Liver (tissue), 9 donors: ENCODE data around the gene ADTRP. TPM values are rescaled to one million over a fixed set of nuclear protein-coding genes. Genes with fewer than 3 reads are reported as not detected.
A peak's percentile ranks its signal among the peaks of the same experiment; 100 is the strongest.

Experiments used
- DNase-seq: peaks from one replicate; pipeline ENCODE4 v3.0.0-alpha.2; 2017; ENCODE audit warnings: low spot score
- H3K27ac ChIP-seq, 2 donors: one replicate each; pipeline ENCODE4 v1.7.0; 2013; ENCODE audit warnings: inconsistent platforms in 2 of 2, low read length in 2 of 2, control low read depth in 1 of 2, low read depth in 1 of 2, mild to moderate bottlenecking in 1 of 2
- H3K27me3 ChIP-seq, 4 donors: one replicate each; pipeline versions ENCODE4 v1.6.1 to v1.7.0; 2013; ENCODE audit warnings: low read length in 3 of 4, inconsistent platforms in 1 of 4, mild to moderate bottlenecking in 1 of 4, moderate library complexity in 1 of 4; ENCODE audit not compliant: control insufficient read depth in 4 of 4, insufficient read depth in 4 of 4
- H3K36me3 ChIP-seq, 4 donors: one replicate each; pipeline versions ENCODE4 v1.6.1 to v1.7.0; 2013; ENCODE audit warnings: low read length in 3 of 4, mild to moderate bottlenecking in 3 of 4, low read depth in 1 of 4, moderate library complexity in 1 of 4; ENCODE audit not compliant: control insufficient read depth in 4 of 4, insufficient read depth in 3 of 4
- H3K4me1 ChIP-seq, 4 donors: one replicate each; pipeline versions ENCODE4 v1.6.1 to v1.7.0; 2013; ENCODE audit warnings: low read length in 3 of 4, mild to moderate bottlenecking in 3 of 4, moderate library complexity in 1 of 4; ENCODE audit not compliant: control insufficient read depth in 4 of 4, insufficient read depth in 4 of 4
- H3K4me3 ChIP-seq, 3 donors: one replicate each; pipeline versions ENCODE4 v1.6.1 to v1.7.0; 2013; ENCODE audit warnings: low read length in 3 of 3, control low read depth in 1 of 3, low read depth in 1 of 3, mild to moderate bottlenecking in 1 of 3
- H3K9ac ChIP-seq, 2 donors: one replicate each; pipeline ENCODE4 v1.7.0; 2013; ENCODE audit warnings: low read length in 2 of 2, mild to moderate bottlenecking in 2 of 2, moderate library complexity in 2 of 2, control low read depth in 1 of 2, low read depth in 1 of 2
- H3K9me3 ChIP-seq, 4 donors: one replicate each; pipeline versions ENCODE4 v1.6.1 to v1.7.0; 2013; ENCODE audit warnings: low read length in 3 of 4; ENCODE audit not compliant: control insufficient read depth in 4 of 4
- ATF3 ChIP-seq: IDR thresholded peaks from 2 replicates; pipeline ENCODE4 v1.6.1; 2016; ENCODE audit warnings: antibody characterized with exemption
- EGR1 ChIP-seq, 2 donors: IDR thresholded peaks; 2 replicates each; pipeline ENCODE4 v1.6.1; 2016 to 2018; ENCODE audit warnings: antibody characterized with exemption in 2 of 2, low read depth in 2 of 2
- FOXA1 ChIP-seq: IDR thresholded peaks from 2 replicates; pipeline ENCODE4 v1.6.1; 2016; ENCODE audit warnings: antibody characterized with exemption
- FOXA2 ChIP-seq: IDR thresholded peaks from 2 replicates; pipeline ENCODE4 v1.6.1; 2016; ENCODE audit warnings: antibody characterized with exemption
- GABPA ChIP-seq, 2 donors: IDR thresholded peaks in 1 of 2; conservative IDR thresholded peaks in 1 of 2; 2 replicates each; pipeline ENCODE4 v1.6.1; 2016; ENCODE audit warnings: antibody characterized with exemption in 2 of 2, mild to moderate bottlenecking in 1 of 2, moderate library complexity in 1 of 2
- HNF4A ChIP-seq, 2 donors: conservative IDR thresholded peaks; 2 replicates each; pipeline ENCODE4 v1.6.1; 2016; ENCODE audit warnings: antibody characterized with exemption in 2 of 2, mild to moderate bottlenecking in 2 of 2
- HNF4G ChIP-seq: IDR thresholded peaks from 2 replicates; pipeline ENCODE4 v1.6.1; 2016; ENCODE audit warnings: antibody characterized with exemption
- JUND ChIP-seq, 2 donors: IDR thresholded peaks; 2 replicates each; pipeline ENCODE4 v1.6.1; 2016; ENCODE audit warnings: antibody characterized with exemption in 2 of 2
- NR2F2 ChIP-seq: IDR thresholded peaks from 2 replicates; pipeline ENCODE4 v1.6.1; 2016; ENCODE audit warnings: antibody characterized with exemption
- RAD21 ChIP-seq, 2 donors: IDR thresholded peaks; 2 replicates each; pipeline ENCODE4 v1.6.1; 2016; ENCODE audit warnings: antibody characterized with exemption in 2 of 2, mild to moderate bottlenecking in 2 of 2
- RXRA ChIP-seq, 2 donors: IDR thresholded peaks; 2 replicates each; pipeline ENCODE4 v1.6.1; 2017 to 2018; ENCODE audit warnings: antibody characterized with exemption in 2 of 2, mild to moderate bottlenecking in 1 of 2
- SP1 ChIP-seq: IDR thresholded peaks from 2 replicates; pipeline ENCODE4 v1.6.1; 2018; ENCODE audit warnings: antibody characterized with exemption, mild to moderate bottlenecking
- TAF1 ChIP-seq: conservative IDR thresholded peaks from 2 replicates; pipeline ENCODE4 v1.6.1; 2016; ENCODE audit warnings: antibody characterized with exemption, mild to moderate bottlenecking
- YY1 ChIP-seq: IDR thresholded peaks from 2 replicates; pipeline ENCODE4 v1.6.1; 2016; ENCODE audit warnings: antibody characterized with exemption, mild to moderate bottlenecking
- WGBS: extraction: QIAGEN DNeasy Blood & Tissue Kit; methylation state at CpG from one replicate; pipeline ENCODE4 v1.1.7; 2013; 5-methylcytosine and 5-hydroxymethylcytosine counted together
- polyA plus RNA-seq, 2 donors: library from polyadenylated mRNA; stranded (reverse) in 1 of 2; unstranded in 1 of 2; fragments of 200-250 nt in 1 of 2; fragments of >200 nt in 1 of 2; fragmentation: Nextera tagmentation in 1 of 2; extraction: Ambion mirVana in 1 of 2; gene quantifications; one replicate each; pipeline versions ENCODE4 v1.2.1 to v1.2.3, GENCODE V29; 2013 to 2015
- total RNA-seq, 2 donors: library from RNA; depleted of rRNA; stranded (reverse); fragments of >200 nt; gene quantifications; one replicate each; pipeline ENCODE4 v1.2.3, GENCODE V29; 2014
- TF ChIP-seq, protein P1 (sequence below): IDR thresholded peaks from 2 replicates; pipeline ENCODE4 v1.6.1; 2016; ENCODE audit warnings: antibody characterized with exemption
- TF ChIP-seq, protein P2 (sequence below): IDR thresholded peaks from 2 replicates; pipeline ENCODE4 v1.6.1; 2016; ENCODE audit warnings: antibody characterized with exemption
- TF ChIP-seq, protein P3 (sequence below): fragments of 150-350 bp; IDR thresholded peaks from 2 replicates; pipeline ENCODE4 v1.5.1; 2017; ENCODE audit warnings: improper control_type of control experiment, low read depth, low read length; ENCODE audit not compliant: missing input control
- TF ChIP-seq, protein P4 (sequence below): IDR thresholded peaks from 2 replicates; pipeline ENCODE4 v1.6.1; 2016; ENCODE audit warnings: antibody characterized with exemption, mild to moderate bottlenecking
- donor health status: healthy.
- donor health status: healthy.
- donor health status: healthy.
- donor health status: healthy.
- donor health status: healthy.

The ADTRP gene
- total and polyA plus RNA-seq, 4 donors, result 0.21 to 2.0 (median 0.50) TPM; not detected in 1

DNA sequence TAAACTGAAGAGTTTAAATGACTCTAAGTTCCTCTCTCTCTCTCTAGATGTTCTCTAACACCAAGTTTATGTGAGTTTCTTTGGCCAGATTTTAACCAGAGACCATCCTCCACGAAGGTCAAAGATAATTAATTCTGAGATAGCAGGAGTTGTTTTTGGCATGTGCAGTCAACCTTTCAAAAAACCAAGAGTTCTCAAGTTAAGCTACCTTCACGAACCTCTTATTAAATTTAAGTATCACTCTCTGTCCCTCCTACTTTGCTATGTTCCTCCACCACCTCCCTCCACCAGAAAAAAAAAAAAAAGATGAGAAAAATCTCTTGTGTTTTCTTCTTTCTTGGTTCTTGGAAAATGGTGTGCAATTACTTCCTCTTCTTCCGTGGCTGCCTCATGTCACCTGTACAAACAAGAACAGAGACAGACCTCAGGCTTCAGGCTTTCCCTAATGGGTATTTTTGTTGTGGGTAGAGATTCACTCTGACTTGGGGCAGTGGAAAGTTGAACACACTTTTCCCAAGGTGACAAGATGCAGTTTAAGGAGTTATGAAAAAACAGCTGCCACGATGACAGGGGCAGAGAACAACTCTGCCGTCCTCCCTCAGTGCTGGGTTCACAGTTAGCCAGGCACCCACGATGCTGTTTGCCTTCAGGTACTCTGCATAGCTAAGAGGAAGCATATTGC is 64.3 kb downstream of the ADTRP start:
- Histone ChIP-seq H3K9me3 (no peaks in the 10 kb centered on the region), H3K4me1 (no peaks in the 10 kb centered on the region), H3K9ac (no peak overlapping the region), H3K36me3 (no peaks in the 10 kb centered on the region), H3K27ac (no peak overlapping the region), H3K4me3 (no peak overlapping the region), H3K27me3 (no peaks in the 10 kb centered on the region)
- TF ChIP-seq, protein P1, sequence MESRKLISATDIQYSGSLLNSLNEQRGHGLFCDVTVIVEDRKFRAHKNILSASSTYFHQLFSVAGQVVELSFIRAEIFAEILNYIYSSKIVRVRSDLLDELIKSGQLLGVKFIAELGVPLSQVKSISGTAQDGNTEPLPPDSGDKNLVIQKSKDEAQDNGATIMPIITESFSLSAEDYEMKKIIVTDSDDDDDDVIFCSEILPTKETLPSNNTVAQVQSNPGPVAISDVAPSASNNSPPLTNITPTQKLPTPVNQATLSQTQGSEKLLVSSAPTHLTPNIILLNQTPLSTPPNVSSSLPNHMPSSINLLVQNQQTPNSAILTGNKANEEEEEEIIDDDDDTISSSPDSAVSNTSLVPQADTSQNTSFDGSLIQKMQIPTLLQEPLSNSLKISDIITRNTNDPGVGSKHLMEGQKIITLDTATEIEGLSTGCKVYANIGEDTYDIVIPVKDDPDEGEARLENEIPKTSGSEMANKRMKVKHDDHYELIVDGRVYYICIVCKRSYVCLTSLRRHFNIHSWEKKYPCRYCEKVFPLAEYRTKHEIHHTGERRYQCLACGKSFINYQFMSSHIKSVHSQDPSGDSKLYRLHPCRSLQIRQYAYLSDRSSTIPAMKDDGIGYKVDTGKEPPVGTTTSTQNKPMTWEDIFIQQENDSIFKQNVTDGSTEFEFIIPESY, result no peak
- TF ChIP-seq JUND (IDR thresholded peaks at IDR 0.05) (no peak), SP1 (no peak), GABPA (IDR thresholded peaks at IDR 0.05 in 1 of 2, conservative IDR thresholded peaks at IDR 0.05 in 1 of 2) (no peak), EGR1 (IDR thresholded peaks at IDR 0.05; ENCODE audit: low read depth in 2 of 2) (no peak), RXRA (IDR thresholded peaks at IDR 0.05) (no peak), TAF1 (no peak), RAD21 (IDR thresholded peaks at IDR 0.05) (no peak), FOXA1 (no peak)
- TF ChIP-seq, protein P2, sequence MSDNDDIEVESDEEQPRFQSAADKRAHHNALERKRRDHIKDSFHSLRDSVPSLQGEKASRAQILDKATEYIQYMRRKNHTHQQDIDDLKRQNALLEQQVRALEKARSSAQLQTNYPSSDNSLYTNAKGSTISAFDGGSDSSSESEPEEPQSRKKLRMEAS, result no peak
- TF ChIP-seq, protein P3, sequence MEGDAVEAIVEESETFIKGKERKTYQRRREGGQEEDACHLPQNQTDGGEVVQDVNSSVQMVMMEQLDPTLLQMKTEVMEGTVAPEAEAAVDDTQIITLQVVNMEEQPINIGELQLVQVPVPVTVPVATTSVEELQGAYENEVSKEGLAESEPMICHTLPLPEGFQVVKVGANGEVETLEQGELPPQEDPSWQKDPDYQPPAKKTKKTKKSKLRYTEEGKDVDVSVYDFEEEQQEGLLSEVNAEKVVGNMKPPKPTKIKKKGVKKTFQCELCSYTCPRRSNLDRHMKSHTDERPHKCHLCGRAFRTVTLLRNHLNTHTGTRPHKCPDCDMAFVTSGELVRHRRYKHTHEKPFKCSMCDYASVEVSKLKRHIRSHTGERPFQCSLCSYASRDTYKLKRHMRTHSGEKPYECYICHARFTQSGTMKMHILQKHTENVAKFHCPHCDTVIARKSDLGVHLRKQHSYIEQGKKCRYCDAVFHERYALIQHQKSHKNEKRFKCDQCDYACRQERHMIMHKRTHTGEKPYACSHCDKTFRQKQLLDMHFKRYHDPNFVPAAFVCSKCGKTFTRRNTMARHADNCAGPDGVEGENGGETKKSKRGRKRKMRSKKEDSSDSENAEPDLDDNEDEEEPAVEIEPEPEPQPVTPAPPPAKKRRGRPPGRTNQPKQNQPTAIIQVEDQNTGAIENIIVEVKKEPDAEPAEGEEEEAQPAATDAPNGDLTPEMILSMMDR, result no peak
- DNase-seq, result no peak
- 63% methylated on average over 6 of the region's 6 CpGs for WGBS

GRCh38 chr6:11712760-11713159 is 65.8 kb downstream of the ADTRP start:
- DNase-seq, result no peak
- Histone ChIP-seq H3K4me1 (no peaks in the 10 kb centered on the region), H3K9me3 (no peaks in the 10 kb centered on the region), H3K4me3 (no peak overlapping the region), H3K27ac (no peak overlapping the region), H3K36me3 (no peaks in the 10 kb centered on the region), H3K27me3 (no peaks in the 10 kb centered on the region), H3K9ac (no peak overlapping the region)
- WGBS, result 64% methylated on average over 6 of the region's 6 CpGs
- TF ChIP-seq TAF1, result no peak
- no peak for TF ChIP-seq JUND (IDR thresholded peaks at IDR 0.05)
- TF ChIP-seq EGR1 (IDR thresholded peaks at IDR 0.05; ENCODE audit: low read depth in 2 of 2), result no peak
- no peak for TF ChIP-seq NR2F2
- TF ChIP-seq, protein P1, result no peak
- peak; percentile 6 to 29 for TF ChIP-seq HNF4A (conservative IDR thresholded peaks at IDR 0.05)
- TF ChIP-seq, protein P4, sequence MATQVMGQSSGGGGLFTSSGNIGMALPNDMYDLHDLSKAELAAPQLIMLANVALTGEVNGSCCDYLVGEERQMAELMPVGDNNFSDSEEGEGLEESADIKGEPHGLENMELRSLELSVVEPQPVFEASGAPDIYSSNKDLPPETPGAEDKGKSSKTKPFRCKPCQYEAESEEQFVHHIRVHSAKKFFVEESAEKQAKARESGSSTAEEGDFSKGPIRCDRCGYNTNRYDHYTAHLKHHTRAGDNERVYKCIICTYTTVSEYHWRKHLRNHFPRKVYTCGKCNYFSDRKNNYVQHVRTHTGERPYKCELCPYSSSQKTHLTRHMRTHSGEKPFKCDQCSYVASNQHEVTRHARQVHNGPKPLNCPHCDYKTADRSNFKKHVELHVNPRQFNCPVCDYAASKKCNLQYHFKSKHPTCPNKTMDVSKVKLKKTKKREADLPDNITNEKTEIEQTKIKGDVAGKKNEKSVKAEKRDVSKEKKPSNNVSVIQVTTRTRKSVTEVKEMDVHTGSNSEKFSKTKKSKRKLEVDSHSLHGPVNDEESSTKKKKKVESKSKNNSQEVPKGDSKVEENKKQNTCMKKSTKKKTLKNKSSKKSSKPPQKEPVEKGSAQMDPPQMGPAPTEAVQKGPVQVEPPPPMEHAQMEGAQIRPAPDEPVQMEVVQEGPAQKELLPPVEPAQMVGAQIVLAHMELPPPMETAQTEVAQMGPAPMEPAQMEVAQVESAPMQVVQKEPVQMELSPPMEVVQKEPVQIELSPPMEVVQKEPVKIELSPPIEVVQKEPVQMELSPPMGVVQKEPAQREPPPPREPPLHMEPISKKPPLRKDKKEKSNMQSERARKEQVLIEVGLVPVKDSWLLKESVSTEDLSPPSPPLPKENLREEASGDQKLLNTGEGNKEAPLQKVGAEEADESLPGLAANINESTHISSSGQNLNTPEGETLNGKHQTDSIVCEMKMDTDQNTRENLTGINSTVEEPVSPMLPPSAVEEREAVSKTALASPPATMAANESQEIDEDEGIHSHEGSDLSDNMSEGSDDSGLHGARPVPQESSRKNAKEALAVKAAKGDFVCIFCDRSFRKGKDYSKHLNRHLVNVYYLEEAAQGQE, result no peak
- TF ChIP-seq ATF3, result peak; percentile 38
- TF ChIP-seq HNF4G, result no peak
- TF ChIP-seq, protein P3, result no peak
- TF ChIP-seq, protein P2, result peak; percentile 85
- peak in 1 of 2 donors; percentile 19 for TF ChIP-seq RXRA (IDR thresholded peaks at IDR 0.05)
- TF ChIP-seq YY1, result no peak
- no peak for TF ChIP-seq FOXA2
- TF ChIP-seq FOXA1, result no peak
- peak; percentile 9 for TF ChIP-seq SP1
- TF ChIP-seq GABPA (IDR thresholded peaks at IDR 0.05 in 1 of 2, conservative IDR thresholded peaks at IDR 0.05 in 1 of 2), result no peak
- peak in 1 of 2 donors; percentile 40 for TF ChIP-seq RAD21 (IDR thresholded peaks at IDR 0.05)
